Measurements from ENCODE around the gene ABCB8. TPM values are rescaled to one million over a fixed set of nuclear protein-coding genes. Genes with fewer than 3 reads are reported as not detected.
"Not testable (repeated sequence)": the region's sequence is repeated elsewhere in the genome, so short reads cannot be mapped to it uniquely, and the experiment has no call there.

The ABCB8 gene
- total RNA-seq, 1 donor from 2014 or later: 17.4 TPM

DNA sequence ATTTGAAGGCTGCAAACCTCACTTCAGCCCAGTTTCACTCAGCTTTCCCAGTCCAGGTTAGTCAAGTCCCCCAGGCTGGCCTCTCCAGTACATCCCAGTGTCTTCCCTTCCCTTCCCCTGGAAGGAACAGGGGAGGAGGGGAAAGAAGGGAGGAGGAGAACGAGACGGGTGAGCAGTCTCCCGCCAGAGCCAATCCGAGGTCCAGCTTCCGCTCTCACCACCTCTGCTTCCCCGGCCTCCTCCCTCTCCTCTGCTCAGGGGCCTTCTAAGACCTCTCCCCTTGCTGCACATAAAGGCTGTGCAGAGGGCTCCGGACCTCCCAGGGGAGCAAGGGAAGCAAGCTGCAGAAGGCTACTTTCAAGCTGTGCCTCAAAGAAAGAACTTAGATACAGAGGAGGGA lies 8.0 kb upstream of the ABCB8 start:
- H3K4me3 Mint-ChIP-seq (ENCODE audit: unreplicated experiment): no peak overlapping the region
- no peak overlapping the region for H3K27ac Mint-ChIP-seq (ENCODE audit: unreplicated experiment)
- TF ChIP-seq, protein P1, sequence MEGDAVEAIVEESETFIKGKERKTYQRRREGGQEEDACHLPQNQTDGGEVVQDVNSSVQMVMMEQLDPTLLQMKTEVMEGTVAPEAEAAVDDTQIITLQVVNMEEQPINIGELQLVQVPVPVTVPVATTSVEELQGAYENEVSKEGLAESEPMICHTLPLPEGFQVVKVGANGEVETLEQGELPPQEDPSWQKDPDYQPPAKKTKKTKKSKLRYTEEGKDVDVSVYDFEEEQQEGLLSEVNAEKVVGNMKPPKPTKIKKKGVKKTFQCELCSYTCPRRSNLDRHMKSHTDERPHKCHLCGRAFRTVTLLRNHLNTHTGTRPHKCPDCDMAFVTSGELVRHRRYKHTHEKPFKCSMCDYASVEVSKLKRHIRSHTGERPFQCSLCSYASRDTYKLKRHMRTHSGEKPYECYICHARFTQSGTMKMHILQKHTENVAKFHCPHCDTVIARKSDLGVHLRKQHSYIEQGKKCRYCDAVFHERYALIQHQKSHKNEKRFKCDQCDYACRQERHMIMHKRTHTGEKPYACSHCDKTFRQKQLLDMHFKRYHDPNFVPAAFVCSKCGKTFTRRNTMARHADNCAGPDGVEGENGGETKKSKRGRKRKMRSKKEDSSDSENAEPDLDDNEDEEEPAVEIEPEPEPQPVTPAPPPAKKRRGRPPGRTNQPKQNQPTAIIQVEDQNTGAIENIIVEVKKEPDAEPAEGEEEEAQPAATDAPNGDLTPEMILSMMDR (IDR thresholded peaks at IDR 0.05; ENCODE audit: unreplicated experiment): no peak
- DNase-seq (ENCODE audit: low spot score): no peak
- H3K9me3 Mint-ChIP-seq (ENCODE audit: unreplicated experiment): no peaks in the 10 kb centered on the region
- peaks cover 16% of the 10 kb centered on the region for H3K36me3 Mint-ChIP-seq (ENCODE audit: low read depth, unreplicated experiment)
- peaks cover 30% of the 10 kb centered on the region for H3K4me1 Mint-ChIP-seq (ENCODE audit: unreplicated experiment)
- H3K27me3 Mint-ChIP-seq (ENCODE audit: unreplicated experiment): peaks cover 35% of the 10 kb centered on the region

DNA sequence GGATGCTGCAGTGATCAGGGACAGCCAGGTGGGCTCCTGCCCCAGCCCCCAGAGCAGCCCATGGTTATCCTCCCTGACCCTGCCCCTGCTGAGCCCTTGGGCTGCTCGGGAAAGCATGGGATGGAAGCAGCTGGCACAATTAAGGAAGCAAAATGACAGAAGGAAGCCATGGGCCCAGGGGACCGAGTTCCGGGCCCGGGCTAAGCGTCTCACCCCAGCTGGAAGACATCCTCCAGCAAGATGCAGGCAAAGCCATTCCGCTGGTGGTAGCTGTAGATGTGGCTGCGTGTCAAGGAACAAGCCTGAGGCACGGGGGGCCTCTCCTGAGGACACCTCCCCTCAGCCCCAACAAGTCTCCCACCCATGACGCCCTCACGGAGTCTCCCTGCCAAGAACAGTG lies 5.0 kb upstream of the ABCB8 start:
- Mint-ChIP-seq H3K4me3 (ENCODE audit: unreplicated experiment) (no peak overlapping the region), H3K27me3 (ENCODE audit: unreplicated experiment) (peaks cover 28% of the 10 kb centered on the region), H3K36me3 (ENCODE audit: low read depth, unreplicated experiment) (peaks cover 4% of the 10 kb centered on the region), H3K9me3 (ENCODE audit: unreplicated experiment) (no peaks in the 10 kb centered on the region), H3K27ac (ENCODE audit: unreplicated experiment) (no peak overlapping the region), H3K4me1 (ENCODE audit: unreplicated experiment) (peaks cover 16% of the 10 kb centered on the region)
- TF ChIP-seq, protein P1 (IDR thresholded peaks at IDR 0.05; ENCODE audit: unreplicated experiment): no peak
- DNase-seq (ENCODE audit: low spot score): no peak

DNA sequence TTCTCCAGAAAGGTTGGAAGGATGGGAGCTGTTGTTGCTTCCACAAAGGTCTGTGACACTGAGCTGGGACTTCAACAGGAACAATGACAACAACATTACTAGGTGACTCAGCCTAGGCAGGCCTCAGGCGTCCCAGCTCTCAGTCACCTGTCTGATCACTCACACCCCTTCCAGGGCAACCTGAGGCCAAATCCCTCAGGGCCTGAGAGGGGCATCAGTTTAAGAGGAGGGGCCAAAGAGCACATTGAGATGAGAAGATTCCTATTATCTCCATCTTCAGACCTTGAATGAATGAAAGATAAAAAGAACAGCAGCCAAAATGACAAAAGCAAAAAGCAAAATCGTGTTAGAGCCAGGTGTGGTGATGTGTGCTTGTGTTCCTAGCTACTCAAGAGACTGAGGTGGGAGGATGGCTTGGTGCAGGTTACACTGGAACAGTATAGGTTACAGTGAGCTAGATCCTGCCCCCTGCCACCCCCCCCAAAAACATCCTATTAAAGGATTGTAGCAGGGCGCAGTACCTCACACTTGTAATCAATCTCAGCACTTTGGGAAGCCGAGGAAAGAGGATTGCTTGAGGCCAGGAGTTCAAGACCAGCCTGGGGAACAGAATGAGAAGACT lies 3.7 kb upstream of the ABCB8 start, which contains the start of gene ATG9B:
ATG9B (minus strand) TSS at position 60 of the 622 bp plus-strand sequence. CDS start 71 bp downstream, outside the sequence.
- Mint-ChIP-seq H3K9me3 (ENCODE audit: unreplicated experiment) (no peaks in the 10 kb centered on the region), H3K4me3 (ENCODE audit: unreplicated experiment) (no peak within 1 kb of the TSS), H3K27ac (ENCODE audit: unreplicated experiment) (no peak within 1 kb of the TSS), H3K4me1 (ENCODE audit: unreplicated experiment) (peaks cover 17% of the 10 kb centered on the region), H3K36me3 (ENCODE audit: low read depth, unreplicated experiment) (peaks cover 4% of the 10 kb centered on the region), H3K27me3 (ENCODE audit: unreplicated experiment) (peaks cover 23% of the 10 kb centered on the region)
- TF ChIP-seq, protein P1 (IDR thresholded peaks at IDR 0.05; ENCODE audit: unreplicated experiment): no peak
- no peak for DNase-seq (ENCODE audit: low spot score)

DNA sequence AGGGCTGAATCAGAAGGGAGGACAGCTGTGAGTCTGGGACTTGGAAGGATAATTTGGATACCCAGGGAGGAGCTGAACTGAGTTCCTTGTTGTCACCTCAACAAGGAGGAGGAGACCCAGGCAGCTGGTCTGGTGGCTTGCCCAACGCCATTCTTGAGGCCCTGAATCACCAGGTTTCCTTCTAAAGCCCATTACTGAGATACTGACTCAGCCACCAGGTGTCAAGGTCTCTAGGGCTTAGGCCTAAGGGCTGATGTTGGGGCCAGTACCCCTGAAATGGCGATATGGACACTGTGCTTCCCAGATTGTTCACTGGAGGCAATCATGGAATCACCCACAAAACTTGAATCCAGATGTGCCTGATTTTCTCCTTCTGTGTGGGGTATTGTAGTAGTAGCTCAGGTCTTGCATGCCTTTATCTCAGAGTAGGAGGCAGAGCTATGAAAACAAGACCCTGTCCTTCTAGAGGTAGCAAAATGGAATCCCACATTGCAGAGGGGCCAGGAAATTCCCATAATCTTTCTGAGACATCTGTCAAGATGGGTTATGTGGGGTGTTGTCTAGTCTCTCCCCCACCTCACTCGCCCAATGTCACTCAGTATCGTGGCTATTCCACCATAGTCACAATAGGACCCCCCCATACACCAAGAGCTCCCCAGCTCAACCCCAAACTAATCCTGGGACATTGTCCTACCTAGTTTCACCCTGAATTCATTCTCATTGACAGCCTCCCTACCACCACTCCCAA lies 2.2 kb upstream of the ABCB8 start:
- Mint-ChIP-seq H3K9me3 (ENCODE audit: unreplicated experiment) (no peaks in the 10 kb centered on the region), H3K4me1 (ENCODE audit: unreplicated experiment) (peaks cover 6% of the 10 kb centered on the region), H3K36me3 (ENCODE audit: low read depth, unreplicated experiment) (no peaks in the 10 kb centered on the region), H3K4me3 (ENCODE audit: unreplicated experiment) (no peak overlapping the region), H3K27ac (ENCODE audit: unreplicated experiment) (no peak overlapping the region), H3K27me3 (ENCODE audit: unreplicated experiment) (peaks cover 14% of the 10 kb centered on the region)
- TF ChIP-seq, protein P1 (IDR thresholded peaks at IDR 0.05; ENCODE audit: unreplicated experiment): no peak
- no peak for DNase-seq (ENCODE audit: low spot score)

DNA sequence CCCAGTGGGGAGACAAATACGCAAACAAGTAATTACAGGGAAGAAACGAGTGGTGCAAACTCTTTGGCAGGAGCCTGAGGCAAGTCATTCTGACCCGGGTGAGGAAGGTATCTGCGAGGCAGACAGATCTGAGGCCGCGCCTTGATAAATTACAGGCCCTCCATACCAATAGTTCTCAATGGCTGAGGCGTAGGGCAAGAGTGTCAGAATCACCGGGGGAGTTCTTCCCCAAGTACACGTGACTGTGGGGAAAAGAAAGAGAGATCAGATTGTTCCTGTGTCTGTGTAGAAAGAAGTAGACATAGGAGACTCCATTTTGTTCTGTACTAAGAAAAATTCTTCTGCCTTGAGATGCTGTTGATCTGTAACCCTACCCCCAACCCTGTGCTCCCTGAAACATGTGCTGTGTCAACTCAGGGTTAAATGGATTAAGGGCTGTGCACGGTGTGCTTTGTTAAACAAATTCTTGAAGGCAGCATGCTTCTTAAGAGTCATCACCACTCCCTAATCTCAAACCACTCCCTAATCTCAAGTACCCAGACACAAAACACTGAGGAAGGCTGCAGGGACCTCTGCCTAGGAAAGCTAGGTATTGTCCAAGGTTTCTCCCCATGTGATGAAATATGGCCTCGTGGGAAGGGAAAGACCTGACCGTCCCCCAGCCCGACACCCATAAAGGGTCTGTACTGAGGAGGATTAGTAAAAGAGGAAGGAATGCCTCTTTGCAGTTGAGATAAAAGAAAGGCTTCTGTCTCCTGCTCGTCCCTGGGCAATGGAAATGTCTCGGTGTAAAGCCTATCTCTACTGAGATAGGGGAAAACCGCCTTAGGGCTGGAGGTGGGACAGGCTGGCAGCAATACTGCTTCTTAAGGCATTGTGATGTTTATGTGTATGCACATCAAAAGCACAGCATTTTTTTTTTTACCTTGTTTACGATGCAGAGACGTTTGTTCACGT lies 1.2 kb upstream of the ABCB8 start:
- peak overlapping the region; percentile 4 for H3K4me3 Mint-ChIP-seq (ENCODE audit: unreplicated experiment)
- DNase-seq (ENCODE audit: low spot score); H3K4me1 Mint-ChIP-seq (ENCODE audit: unreplicated experiment); H3K36me3 Mint-ChIP-seq (ENCODE audit: low read depth, unreplicated experiment); H3K9me3 Mint-ChIP-seq (ENCODE audit: unreplicated experiment): not testable (repeated sequence)
- peak overlapping the region; percentile 96 for H3K27ac Mint-ChIP-seq (ENCODE audit: unreplicated experiment)
- peaks cover 19% of the 10 kb centered on the region for H3K27me3 Mint-ChIP-seq (ENCODE audit: unreplicated experiment)

DNA sequence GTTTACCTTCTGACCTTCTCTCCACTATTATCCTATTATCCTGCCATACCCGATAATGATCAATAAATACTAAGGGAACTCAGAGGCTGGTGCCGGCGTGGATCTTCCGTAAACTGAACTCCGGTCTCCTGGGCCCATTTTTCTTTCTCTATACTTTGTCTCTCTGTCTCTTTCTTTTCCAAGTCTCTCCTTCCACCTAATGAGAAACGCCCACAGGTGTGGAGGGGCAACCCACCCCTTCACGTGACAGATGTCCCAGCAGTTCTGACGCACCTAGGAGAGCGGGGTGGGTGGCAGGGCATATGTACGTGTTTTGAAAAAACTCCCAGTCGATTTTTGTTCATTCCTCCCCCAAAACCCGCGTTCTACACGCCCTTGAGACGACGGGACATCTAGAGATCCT lies 521 bp upstream of the ABCB8 start:
- H3K9me3 Mint-ChIP-seq (ENCODE audit: unreplicated experiment); H3K36me3 Mint-ChIP-seq (ENCODE audit: low read depth, unreplicated experiment); DNase-seq (ENCODE audit: low spot score); H3K4me1 Mint-ChIP-seq (ENCODE audit: unreplicated experiment): not testable (repeated sequence)
- Mint-ChIP-seq H3K27me3 (ENCODE audit: unreplicated experiment) (peaks cover 19% of the 10 kb centered on the region), H3K4me3 (ENCODE audit: unreplicated experiment) (peak overlapping the region; percentile 91), H3K27ac (ENCODE audit: unreplicated experiment) (peak overlapping the region; percentile 96)
